H1 (cell line): ENCODE data around the gene FAM234A. TPM values are rescaled to one million over a fixed set of nuclear protein-coding genes. Genes with fewer than 3 reads are reported as not detected.

ENCODE experiments used
- CHD7 ChIP-seq: fragments of 300-600 bp; sonication (generic); IDR thresholded peaks from 2 replicates; pipeline ENCODE4 v1.7.1; 2012; ENCODE audit warnings: low read length, moderate library complexity, mild to moderate bottlenecking, inconsistent platforms; ENCODE audit not compliant: insufficient replicate concordance
- EP300 ChIP-seq, 2 experiments: IDR thresholded peaks; 1 replicate in 1 of 2; 2 replicates in 1 of 2; pipeline ENCODE4 v1.6.1; 2011 to 2012; ENCODE audit warnings: low read depth in 2 of 2, low read length in 2 of 2, mild to moderate bottlenecking in 2 of 2, borderline replicate concordance in 1 of 2, inconsistent platforms in 1 of 2, moderate library complexity in 1 of 2
- KDM1A ChIP-seq: fragments of 200-600, 300-600 bp; sonication (generic); IDR thresholded peaks from 2 replicates; pipeline ENCODE4 v1.7.1; 2016; ENCODE audit warnings: mild to moderate bottlenecking, low read length, borderline replicate concordance
- NRF1 ChIP-seq: IDR thresholded peaks from 2 replicates; pipeline ENCODE4 v1.6.1; 2011; ENCODE audit warnings: mild to moderate bottlenecking, low read depth, low read length, improper control_type of control experiment
- RBBP5 ChIP-seq: IDR thresholded peaks from 2 replicates; pipeline ENCODE4 v1.7.1; 2012; ENCODE audit warnings: low read depth, mild to moderate bottlenecking, inconsistent platforms, low read length, moderate library complexity, borderline replicate concordance
- RXRA ChIP-seq: IDR thresholded peaks from 2 replicates; pipeline ENCODE4 v1.6.1; 2011; ENCODE audit warnings: low read depth, mild to moderate bottlenecking, low read length, moderate library complexity; ENCODE audit not compliant: insufficient read depth
- SIX5 ChIP-seq: IDR thresholded peaks from 2 replicates; pipeline ENCODE4 v1.6.1; 2011; ENCODE audit warnings: mild to moderate bottlenecking, low read depth, low read length
- SP2 ChIP-seq: IDR thresholded peaks from 2 replicates; pipeline ENCODE4 v1.6.1; 2012; ENCODE audit warnings: mild to moderate bottlenecking, low read length, inconsistent platforms
- TAF1 ChIP-seq: IDR thresholded peaks from 2 replicates; pipeline ENCODE4 v1.6.1; 2011; ENCODE audit warnings: mild to moderate bottlenecking, low read depth, low read length
- polyA plus RNA-seq, 7 experiments: library from polyadenylated mRNA; depleted of rRNA in 3 of 7; stranded (reverse) in 5 of 7; unstranded in 2 of 7; fragments of >200 nt in 5 of 7; fragments of 200-250 nt in 2 of 7; gene quantifications; 1 replicate in 5 of 7; 2 replicates in 1 of 7; 4 replicates in 1 of 7; pipeline versions ENCODE4 v1.2.1 to v1.2.3, GENCODE V29; 2011 to 2013; ENCODE audit warnings: missing spikeins in 2 of 7, mixed read lengths in 2 of 7
- total RNA-seq: library from RNA; stranded (reverse); fragmentation: NEBNext Ultra II Directional; extraction: Animal tissue kit (Norgen Biotek cat#: 25700); gene quantifications from 2 replicates; pipeline ENCODE4 v1.2.1, GENCODE V29; 2021

Gene FAM234A
- total and polyA plus RNA-seq, 2 of the 8 experiments (the other 6 are each of a cell fraction or from before 2014, with no cell fraction given): 80.6 to 104 TPM

- TF ChIP-seq CHD7 (no peak), EP300 (IDR thresholded peaks at IDR 0.05; ENCODE audit: borderline replicate concordance in 1 of 2, low read depth in 2 of 2, low read length in 2 of 2) (no peak), RBBP5 (peak; percentile 91; the same call in 1 of the 2 replicates), NRF1 (peak; percentile 76), TAF1 (peak; percentile 96), RXRA (no peak), SP2 (no peak), KDM1A (no peak), SIX5 (peak; percentile 92)
Observed at GRCh38 chr16:228852-229730, 5.5 kb upstream of the FAM234A start, which contains the start of gene LUC7L (continued).
